CD4-positive, alpha-beta T cell (primary cell): ENCODE measurements around the gene RABL3. TPM values are rescaled to one million over a fixed set of nuclear protein-coding genes. Genes with fewer than 3 reads are reported as not detected.
"Not testable (repeated sequence)": the region's sequence is repeated elsewhere in the genome, so short reads cannot be mapped to it uniquely, and the experiment has no call there.

Source experiments
- ATAC-seq: fragments of 200-7000 bp; cut with Tn5 transposase; one replicate; pipeline ENCODE4 v1.10.0; 2022; ENCODE audit warnings: mild to moderate bottlenecking; ENCODE audit not compliant: poor library complexity
- CTCF ChIA-PET: fragments of 350-600 bp; sonication (Branson Sonifier 250); formaldehyde crosslinking; loops from one replicate; lab custom pipeline; 2021; ENCODE audit warnings: antibody characterized with exemption, inconsistent platforms; lab: Charles Lee
- POLR2A ChIA-PET: fragments of 350-600 bp; sonication (Branson Sonifier 250); formaldehyde crosslinking; loops from one replicate; lab custom pipeline; 2021; ENCODE audit warnings: antibody characterized with exemption, inconsistent platforms; lab: Charles Lee
- DNase-seq, 14 experiments: peaks; one replicate each; pipeline ENCODE4 v3.0.0-alpha.2; 2013 to 2020; ENCODE audit warnings: mixed read lengths in 2 of 14
- H3K27ac ChIP-seq, 2 donors: one replicate each; pipeline versions ENCODE4 v1.5.1 to v1.7.0; 2013; ENCODE audit warnings: low read length in 2 of 2, low read depth in 1 of 2, mild to moderate bottlenecking in 1 of 2
- H3K27me3 ChIP-seq, 2 experiments: 1 replicate in 1 of 2; 2 replicates in 1 of 2; pipeline versions ENCODE4 v1.6.1 to v1.7.0; 2013; ENCODE audit warnings: low read length in 2 of 2, control low read depth in 1 of 2, mild to moderate bottlenecking in 1 of 2, moderate library complexity in 1 of 2; ENCODE audit not compliant: insufficient read depth in 2 of 2, control insufficient read depth in 1 of 2
- H3K36me3 ChIP-seq: one replicate; pipeline ENCODE4 v1.6.1; 2013; ENCODE audit warnings: low read length, control low read depth; ENCODE audit not compliant: insufficient read depth
- H3K4me1 ChIP-seq: one replicate; pipeline ENCODE4 v1.6.1; 2013; ENCODE audit warnings: low read length, control low read depth; ENCODE audit not compliant: insufficient read depth
- H3K4me3 ChIP-seq: one replicate; pipeline ENCODE4 v1.5.1; 2013; ENCODE audit warnings: mild to moderate bottlenecking, low read length, moderate library complexity
- H3K9me3 ChIP-seq, 2 experiments: 1 replicate in 1 of 2; 2 replicates in 1 of 2; pipeline versions ENCODE4 v1.6.1 to v1.7.0; 2013; ENCODE audit warnings: low read length in 2 of 2, mild to moderate bottlenecking in 2 of 2, control low read depth in 1 of 2, moderate library complexity in 1 of 2; ENCODE audit not compliant: control insufficient read depth in 1 of 2, insufficient read depth in 1 of 2
- H3K27ac Mint-ChIP-seq: one replicate; pipeline ENCODE4 v1.8.0; 2020; ENCODE audit warnings: mixed read lengths
- H3K27me3 Mint-ChIP-seq: one replicate; pipeline ENCODE4 v1.8.0; 2021; ENCODE audit warnings: mixed read lengths
- H3K36me3 Mint-ChIP-seq: one replicate; pipeline ENCODE4 v1.8.0; 2021; ENCODE audit warnings: low read depth, mixed read lengths
- H3K4me1 Mint-ChIP-seq: one replicate; pipeline ENCODE4 v1.8.0; 2021; ENCODE audit warnings: low read depth, mixed read lengths
- H3K4me3 Mint-ChIP-seq: one replicate; pipeline ENCODE4 v1.8.0; 2020; ENCODE audit warnings: mild to moderate bottlenecking, mixed read lengths
- H3K9me3 Mint-ChIP-seq: one replicate; pipeline ENCODE4 v1.8.0; 2020; ENCODE audit warnings: mixed read lengths
- CTCF ChIP-seq: fragments of 200-600 bp; IDR thresholded peaks from one replicate; pipeline ENCODE4 v1.8.0; 2022; ENCODE audit warnings: antibody characterized with exemption, mild to moderate bottlenecking
- intact Hi-C, 2 experiments: fragments of 100-400 bp; cut with DNase I in 1 of 2; cut with micrococcal nuclease in 1 of 2; formaldehyde crosslinking; loops; one replicate each; pipeline versions ENCODE4 v1.15.1 to v1.9.0; 2023 to 2025; cut with DNase I, micrococcal nuclease
- total RNA-seq, 174 experiments: library from RNA in 2 of 174; stranded (reverse) in 2 of 174; gene quantifications; one replicate each; pipeline ENCODE4 v1.2.3 and lab custom pipeline; 2021 to 2026

The RABL3 gene
- total RNA-seq, 2 experiments from 2014 or later = 12.9 to 13.6 TPM

GRCh38 chr3:120678331-120678947, 63.9 kb downstream of the RABL3 start:
- Histone ChIP-seq H3K36me3 (no peaks in the 10 kb centered on the region), H3K9me3 (no peaks in the 10 kb centered on the region), H3K27me3 (no peaks in the 10 kb centered on the region), H3K4me1 (no peaks in the 10 kb centered on the region), H3K27ac (no peak overlapping the region), H3K4me3 (no peak overlapping the region)
- Mint-ChIP-seq H3K9me3 (peaks cover 8% of the 10 kb centered on the region), H3K4me3 (no peak overlapping the region), H3K4me1 (peaks cover 5% of the 10 kb centered on the region), H3K27ac (no peak overlapping the region), H3K27me3 (no peaks in the 10 kb centered on the region), H3K36me3 (no peaks in the 10 kb centered on the region)
- ATAC-seq = no peak
- CTCF ChIA-PET = no interaction called here
- intact Hi-C loops = no loop called here
- no peak for TF ChIP-seq CTCF
- peak in 1 of 14 experiments; percentile 9 for DNase-seq
- POLR2A ChIA-PET = interaction anchor here (1.0 to 1.4 kb wide), 2 partner anchors 42 to 64 kb away, joined by 3 to 4 read pairs; partner anchors contain the start of gene GTF2E1

- H3K27ac ChIP-seq, intact Hi-C loops, ATAC-seq, H3K36me3 Mint-ChIP-seq, CTCF ChIA-PET, H3K4me1 ChIP-seq, H3K9me3 Mint-ChIP-seq, H3K27me3 ChIP-seq, POLR2A ChIA-PET, H3K4me3 Mint-ChIP-seq, H3K9me3 ChIP-seq, H3K4me1 Mint-ChIP-seq, H3K27me3 Mint-ChIP-seq, H3K36me3 ChIP-seq, H3K4me3 ChIP-seq, H3K27ac Mint-ChIP-seq, DNase-seq: not testable (repeated sequence)
Measured at GRCh38 chr3:120677193-120677592, 65.1 kb downstream of the RABL3 start.

- intact Hi-C loops = no loop called here
- no peaks in the 10 kb centered on the region for H3K4me1 ChIP-seq
- ChIA-PET CTCF (no interaction called here), POLR2A (interaction anchor here (1.0 kb wide), 1 partner anchor 56 kb away, joined by 3 read pairs; no protein-coding TSS in a partner anchor)
- no peaks in the 10 kb centered on the region for H3K27me3 Mint-ChIP-seq
- peaks cover 6% of the 10 kb centered on the region for H3K9me3 Mint-ChIP-seq
- TF ChIP-seq CTCF = no peak
- H3K4me3 Mint-ChIP-seq = no peak overlapping the region
- no peaks in the 10 kb centered on the region for H3K36me3 Mint-ChIP-seq
- H3K36me3 ChIP-seq = no peaks in the 10 kb centered on the region
- H3K4me1 Mint-ChIP-seq = peaks cover under 1% of the 10 kb centered on the region
- no peak for ATAC-seq
- no peak for DNase-seq
- no peaks in the 10 kb centered on the region for H3K27me3 ChIP-seq
- no peak overlapping the region for H3K4me3 ChIP-seq
- H3K27ac Mint-ChIP-seq = no peak overlapping the region
- H3K27ac ChIP-seq = no peak overlapping the region
- H3K9me3 ChIP-seq = no peaks in the 10 kb centered on the region
Measured at GRCh38 chr3:120673116-120673515, 69.2 kb downstream of the RABL3 start.

- Histone ChIP-seq H3K9me3 (no peaks in the 10 kb centered on the region), H3K4me3 (no peak overlapping the region), H3K4me1 (no peaks in the 10 kb centered on the region), H3K27me3 (no peaks in the 10 kb centered on the region), H3K27ac (no peak overlapping the region), H3K36me3 (no peaks in the 10 kb centered on the region)
- ChIA-PET POLR2A (interaction anchor here (0.5 kb wide), 1 partner anchor 113 kb away, joined by 3 read pairs; no protein-coding TSS in a partner anchor), CTCF (no interaction called here)
- no peak overlapping the region for H3K4me3 Mint-ChIP-seq
- intact Hi-C loops = no loop called here
- no peak for TF ChIP-seq CTCF
- H3K9me3 Mint-ChIP-seq = no peaks in the 10 kb centered on the region
- ATAC-seq (no peak), DNase-seq (no peak)
- H3K27me3 Mint-ChIP-seq = no peaks in the 10 kb centered on the region
- H3K36me3 Mint-ChIP-seq = no peaks in the 10 kb centered on the region
- no peak overlapping the region for H3K27ac Mint-ChIP-seq
- H3K4me1 Mint-ChIP-seq = no peaks in the 10 kb centered on the region
Measured at GRCh38 chr3:120670576-120670975, 71.7 kb downstream of the RABL3 start.
